RWPE1 (cell line): ENCODE data around the gene ERBB4.
A peak's percentile ranks its signal among the peaks of the same experiment; 100 is the strongest.

Experiments used
- CTCF ChIA-PET: fragments of 350-600 bp; sonication (Branson Sonifier 250); formaldehyde crosslinking; extraction: SDS; loops from one replicate; lab custom pipeline; 2021; lab: Yijun Ruan, JAX
- POLR2A ChIA-PET: fragments of 400-600 bp; formaldehyde crosslinking; extraction: SDS; loops from one replicate; lab custom pipeline; 2020; ENCODE audit warnings: antibody characterized with exemption; ENCODE audit not compliant: low non-redundant PET; lab: Yijun Ruan, JAX
- DNase-seq: peaks from one replicate; pipeline ENCODE4 v3.0.0; 2012; ENCODE audit warnings: low spot score
- H3K27ac ChIP-seq: fragments of 450-650 bp; 2 replicates; pipeline ENCODE4 v1.5.1; 2017
- CTCF ChIP-seq: fragments of 450-650 bp; conservative IDR thresholded peaks from 2 replicates; pipeline ENCODE4 v1.5.1; 2017; ENCODE audit warnings: low read depth, mild to moderate bottlenecking

ERBB4 gene

GRCh38 chr2:211942153-211942552, 596.4 kb downstream of the ERBB4 start:
- no peak for TF ChIP-seq CTCF
- POLR2A ChIA-PET, result no interaction called here
- CTCF ChIA-PET, result no interaction called here
- no peak overlapping the region for H3K27ac ChIP-seq
- DNase-seq, result no peak

- no peak for DNase-seq
- POLR2A ChIA-PET, result no interaction called here
- H3K27ac ChIP-seq, result no peak overlapping the region
- CTCF ChIA-PET, result interaction anchor here (0.7 kb wide), 1 partner anchor 15 kb away, joined by 3 read pairs; no protein-coding TSS in a partner anchor
- TF ChIP-seq CTCF, result no peak
Measured at GRCh38 chr2:211941216-211941747, 597.3 kb downstream of the ERBB4 start.

GRCh38 chr2:211939177-211939576, 599.4 kb downstream of the ERBB4 start:
- CTCF ChIA-PET, result interaction anchor here (0.5 kb wide), 1 partner anchor 845 kb away, joined by 3 read pairs; no protein-coding TSS in a partner anchor

GRCh38 chr2:211934811-211935210, 603.8 kb downstream of the ERBB4 start:
- CTCF ChIA-PET, result no interaction called here
- no peak for DNase-seq
- no peak for TF ChIP-seq CTCF
- no peak overlapping the region for H3K27ac ChIP-seq
- POLR2A ChIA-PET, result no interaction called here

More at GRCh38 chr2:211939177-211939576, 599.4 kb downstream of the ERBB4 start:
- no peak for DNase-seq
- no peak for TF ChIP-seq CTCF
- POLR2A ChIA-PET, result no interaction called here
- H3K27ac ChIP-seq, result no peak overlapping the region

GRCh38 chr2:211931314-211931713, 607.3 kb downstream of the ERBB4 start:
- CTCF ChIA-PET, result no interaction called here
- no peak overlapping the region for H3K27ac ChIP-seq
- POLR2A ChIA-PET, result no interaction called here
- DNase-seq, result peak; percentile 2
- TF ChIP-seq CTCF, result no peak

- POLR2A ChIA-PET, result no interaction called here
- CTCF ChIA-PET, result interaction anchor here (0.6 kb wide), 1 partner anchor 204 kb away, joined by 5 read pairs; no protein-coding TSS in a partner anchor
- no peak for TF ChIP-seq CTCF
- no peak for DNase-seq
- no peak overlapping the region for H3K27ac ChIP-seq
Measured at GRCh38 chr2:211930331-211930730, 608.3 kb downstream of the ERBB4 start.
